Breast epithelium (tissue), 4 donors: Measurements from ENCODE around the gene CXCL3. TPM values are rescaled to one million over a fixed set of nuclear protein-coding genes. Genes with fewer than 3 reads are reported as not detected.

Experiments
- DNase-seq, 2 donors: peaks; one replicate each; pipeline ENCODE4 v3.0.0-alpha.2; 2019; ENCODE audit warnings: low spot score in 2 of 2
- H3K27ac ChIP-seq, 2 donors: fragments of 200-600 bp; sonication (generic) in 1 of 2; one replicate each; pipeline ENCODE4 v1.5.1; 2016 to 2019; ENCODE audit warnings: mild to moderate bottlenecking in 1 of 2
- H3K27me3 ChIP-seq, 2 donors: fragments of 200-600 bp; sonication (generic) in 1 of 2; one replicate each; pipeline versions ENCODE4 v1.5.1 to v1.6.0; 2017 to 2019; ENCODE audit warnings: control low read depth in 1 of 2, mild to moderate bottlenecking in 1 of 2
- H3K36me3 ChIP-seq: fragments of 200-600 bp; one replicate; pipeline ENCODE4 v1.5.1; 2019
- H3K4me1 ChIP-seq, 2 donors: fragments of 200-600 bp; sonication (generic); one replicate each; pipeline ENCODE4 v1.5.1; 2016 to 2019; ENCODE audit warnings: control low read depth in 1 of 2
- H3K4me3 ChIP-seq, 3 donors: fragments of 200-600 bp; sonication (generic); 1 replicate in 2 of 3; 2 replicates in 1 of 3; pipeline ENCODE4 v1.5.1; 2016 to 2019; ENCODE audit warnings: mild to moderate bottlenecking in 3 of 3, moderate library complexity in 2 of 3
- H3K9me3 ChIP-seq, 2 donors: fragments of 200-600 bp; sonication (generic) in 1 of 2; one replicate each; pipeline ENCODE4 v1.5.1; 2016 to 2019; ENCODE audit warnings: control low read depth in 1 of 2
- CTCF ChIP-seq, 3 donors: fragments of 450-650 bp; IDR thresholded peaks; one replicate each; pipeline ENCODE4 v1.5.1; 2016 to 2017; ENCODE audit warnings: antibody characterized with exemption in 3 of 3, mild to moderate bottlenecking in 3 of 3, moderate library complexity in 3 of 3
- POLR2A ChIP-seq: fragments of 450-650 bp; IDR thresholded peaks from one replicate; pipeline ENCODE4 v1.6.1; 2016; ENCODE audit warnings: antibody characterized with exemption, mild to moderate bottlenecking, moderate library complexity
- POLR2AphosphoS5 ChIP-seq, 3 donors: sonication (generic); formaldehyde crosslinking; IDR thresholded peaks; one replicate each; pipeline ENCODE4 v1.6.1; 2017; ENCODE audit warnings: antibody characterized with exemption in 3 of 3
- intact Hi-C: fragments of 100-400 bp; cut with DNase I; formaldehyde crosslinking; loops from one replicate; pipeline ENCODE4 v1.15.1; 2023; ENCODE audit warnings: low total_unique reads
- total RNA-seq, 3 donors: library from RNA; depleted of rRNA; stranded (reverse); fragments of >200 nt; gene quantifications; one replicate each; pipeline ENCODE4 v1.1.0, GENCODE V29; 2016

CXCL3 gene
- total RNA-seq, 3 donors from 2014 or later = 0.64 to 5.6 (median 1.3) TPM

DNA sequence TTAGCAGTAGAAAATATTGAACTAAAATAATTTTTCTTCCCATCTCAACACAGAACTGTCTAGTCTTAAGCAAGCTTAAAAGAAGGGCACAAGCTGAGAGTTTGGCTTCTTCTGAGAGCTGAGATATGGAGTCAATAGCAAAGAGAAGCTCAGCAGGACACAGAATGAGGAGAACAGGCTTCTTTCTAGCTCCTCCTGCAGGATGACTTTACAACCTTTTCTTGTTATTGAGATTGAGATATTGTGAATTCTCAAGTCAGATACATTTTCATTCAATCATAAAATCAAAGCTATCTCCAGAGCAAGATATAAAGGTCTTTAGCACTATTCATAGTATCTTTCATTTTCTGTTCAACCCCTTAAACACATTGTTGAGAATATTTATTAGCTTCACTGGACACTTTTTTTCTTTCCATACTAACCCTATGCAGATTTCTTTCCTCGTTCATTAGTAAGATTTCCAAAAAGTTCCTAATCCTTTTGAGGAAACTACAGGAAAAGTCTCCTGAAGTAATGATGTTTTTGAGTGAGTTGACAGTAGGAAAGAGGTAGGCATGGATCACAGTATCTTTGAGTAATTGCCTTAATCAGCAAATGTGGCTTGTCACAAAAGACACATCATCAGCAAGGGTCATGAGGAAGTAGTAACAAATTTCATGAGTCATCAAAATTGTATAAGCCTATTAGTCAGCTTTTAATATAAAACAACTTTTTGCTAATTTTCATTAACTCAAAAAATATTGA lies 17.8 kb upstream of the CXCL3 start:
- Histone ChIP-seq H3K27me3 (no peaks in the 10 kb centered on the region), H3K27ac (no peak overlapping the region), H3K4me3 (no peak overlapping the region), H3K36me3 (no peaks in the 10 kb centered on the region), H3K9me3 (no peaks in the 10 kb centered on the region), H3K4me1 (no peaks in the 10 kb centered on the region)
- TF ChIP-seq POLR2A (no peak), CTCF (IDR thresholded peaks at IDR 0.05) (no peak), POLR2AphosphoS5 (IDR thresholded peaks at IDR 0.05) (no peak)
- DNase-seq = no peak
- intact Hi-C loops = no loop called here

- intact Hi-C loops = no loop called here
- Histone ChIP-seq H3K27ac (no peak overlapping the region), H3K27me3 (no peaks in the 10 kb centered on the region), H3K4me1 (no peaks in the 10 kb centered on the region), H3K36me3 (no peaks in the 10 kb centered on the region), H3K4me3 (no peak overlapping the region), H3K9me3 (no peaks in the 10 kb centered on the region)
- DNase-seq = no peak
- no peak for TF ChIP-seq POLR2A
- TF ChIP-seq POLR2AphosphoS5 (IDR thresholded peaks at IDR 0.05) = no peak
- TF ChIP-seq CTCF (IDR thresholded peaks at IDR 0.05) = no peak
Observed at GRCh38 chr4:74055498-74055897, 17.0 kb upstream of the CXCL3 start.

GRCh38 chr4:74055096-74055495 lies 16.6 kb upstream of the CXCL3 start:
- H3K4me1 ChIP-seq = no peaks in the 10 kb centered on the region
- H3K9me3 ChIP-seq = no peaks in the 10 kb centered on the region
- no peaks in the 10 kb centered on the region for H3K27me3 ChIP-seq
- H3K4me3 ChIP-seq = no peak overlapping the region
- no peak overlapping the region for H3K27ac ChIP-seq
- no peak for TF ChIP-seq POLR2A
- no peak for TF ChIP-seq CTCF (IDR thresholded peaks at IDR 0.05)
- TF ChIP-seq POLR2AphosphoS5 (IDR thresholded peaks at IDR 0.05) = no peak
- DNase-seq = no peak
- intact Hi-C loops = no loop called here
- H3K36me3 ChIP-seq = no peaks in the 10 kb centered on the region

GRCh38 chr4:74054483-74055047 lies 16.1 kb upstream of the CXCL3 start:
- Histone ChIP-seq H3K36me3 (no peaks in the 10 kb centered on the region), H3K4me1 (no peaks in the 10 kb centered on the region), H3K4me3 (no peak overlapping the region), H3K27me3 (no peaks in the 10 kb centered on the region), H3K27ac (no peak overlapping the region), H3K9me3 (no peaks in the 10 kb centered on the region)
- no peak for DNase-seq
- intact Hi-C loops = no loop called here
- TF ChIP-seq POLR2A (no peak), POLR2AphosphoS5 (IDR thresholded peaks at IDR 0.05) (no peak), CTCF (IDR thresholded peaks at IDR 0.05) (no peak)

- Histone ChIP-seq H3K9me3 (peaks cover 0 to 4% of the 10 kb centered on the region in 2 donors), H3K27ac (no peak overlapping the region), H3K36me3 (no peaks in the 10 kb centered on the region), H3K4me1 (no peaks in the 10 kb centered on the region), H3K4me3 (no peak overlapping the region), H3K27me3 (no peaks in the 10 kb centered on the region)
- no peak for TF ChIP-seq POLR2AphosphoS5 (IDR thresholded peaks at IDR 0.05)
- no peak for TF ChIP-seq CTCF (IDR thresholded peaks at IDR 0.05)
- TF ChIP-seq POLR2A = no peak
- no peak for DNase-seq
- intact Hi-C loops = no loop called here
Observed at GRCh38 chr4:74047152-74047551, 8.7 kb upstream of the CXCL3 start.
